Measurements from ENCODE around the gene ALOX15. TPM values are rescaled to one million over a fixed set of nuclear protein-coding genes. Genes with fewer than 3 reads are reported as not detected.

The ALOX15 gene
- total RNA-seq, 1 donor from 2014 or later: 4.9 TPM

GRCh38 chr17:4672055-4672630, 30.7 kb upstream of the ALOX15 start:
- no peak for TF ChIP-seq CTCF (conservative IDR thresholded peaks at IDR 0.05)
- no peak for DNase-seq (ENCODE audit: extremely low spot score, unreplicated experiment)
- Mint-ChIP-seq H3K4me3 (no peak overlapping the region), H3K27ac (no peak overlapping the region), H3K9me3 (no peaks in the 10 kb centered on the region), H3K36me3 (peaks cover 13% of the 10 kb centered on the region), H3K4me1 (ENCODE audit: unreplicated experiment) (no peaks in the 10 kb centered on the region), H3K27me3 (no peaks in the 10 kb centered on the region)

- no peak for TF ChIP-seq CTCF (conservative IDR thresholded peaks at IDR 0.05)
- no peaks in the 10 kb centered on the region for H3K4me1 Mint-ChIP-seq (ENCODE audit: unreplicated experiment)
- no peaks in the 10 kb centered on the region for H3K9me3 Mint-ChIP-seq
- peaks cover 5% of the 10 kb centered on the region for H3K27me3 Mint-ChIP-seq
- no peak for DNase-seq (ENCODE audit: extremely low spot score, unreplicated experiment)
- no peak overlapping the region for H3K4me3 Mint-ChIP-seq
- H3K27ac Mint-ChIP-seq: no peak overlapping the region
- H3K36me3 Mint-ChIP-seq: peaks cover 11% of the 10 kb centered on the region
These were observed 25.7 kb upstream of the ALOX15 start for GRCh38 chr17:4667166-4667565.

- no peak for TF ChIP-seq CTCF (conservative IDR thresholded peaks at IDR 0.05)
- no peak for DNase-seq (ENCODE audit: extremely low spot score, unreplicated experiment)
- H3K27me3 Mint-ChIP-seq: peaks cover 5% of the 10 kb centered on the region
- no peak overlapping the region for H3K27ac Mint-ChIP-seq
- H3K36me3 Mint-ChIP-seq: peaks cover 10% of the 10 kb centered on the region
- no peaks in the 10 kb centered on the region for H3K4me1 Mint-ChIP-seq (ENCODE audit: unreplicated experiment)
- H3K4me3 Mint-ChIP-seq: no peak overlapping the region
- no peaks in the 10 kb centered on the region for H3K9me3 Mint-ChIP-seq
These were observed 24.8 kb upstream of the ALOX15 start for GRCh38 chr17:4666296-4666695.

GRCh38 chr17:4665027-4665426, 23.5 kb upstream of the ALOX15 start:
- peaks cover 4% of the 10 kb centered on the region for H3K36me3 Mint-ChIP-seq
- H3K4me3 Mint-ChIP-seq: no peak overlapping the region
- no peak overlapping the region for H3K27ac Mint-ChIP-seq
- no peaks in the 10 kb centered on the region for H3K9me3 Mint-ChIP-seq
- no peak for DNase-seq (ENCODE audit: extremely low spot score, unreplicated experiment)
- no peak for TF ChIP-seq CTCF (conservative IDR thresholded peaks at IDR 0.05)
- peaks cover 5% of the 10 kb centered on the region for H3K27me3 Mint-ChIP-seq
- H3K4me1 Mint-ChIP-seq (ENCODE audit: unreplicated experiment): no peaks in the 10 kb centered on the region

GRCh38 chr17:4664230-4664629, 22.8 kb upstream of the ALOX15 start:
- DNase-seq (ENCODE audit: extremely low spot score, unreplicated experiment): no peak
- H3K4me3 Mint-ChIP-seq: no peak overlapping the region
- TF ChIP-seq CTCF (conservative IDR thresholded peaks at IDR 0.05): no peak
- peaks cover 5% of the 10 kb centered on the region for H3K27me3 Mint-ChIP-seq
- no peaks in the 10 kb centered on the region for H3K36me3 Mint-ChIP-seq
- H3K27ac Mint-ChIP-seq: no peak overlapping the region
- no peaks in the 10 kb centered on the region for H3K9me3 Mint-ChIP-seq
- no peaks in the 10 kb centered on the region for H3K4me1 Mint-ChIP-seq (ENCODE audit: unreplicated experiment)

GRCh38 chr17:4663711-4664110, 22.2 kb upstream of the ALOX15 start:
- Mint-ChIP-seq H3K4me1 (ENCODE audit: unreplicated experiment) (no peaks in the 10 kb centered on the region), H3K4me3 (no peak overlapping the region), H3K9me3 (no peaks in the 10 kb centered on the region), H3K27ac (no peak overlapping the region), H3K27me3 (peaks cover 5% of the 10 kb centered on the region), H3K36me3 (no peaks in the 10 kb centered on the region)
- TF ChIP-seq CTCF (conservative IDR thresholded peaks at IDR 0.05): no peak
- no peak for DNase-seq (ENCODE audit: extremely low spot score, unreplicated experiment)

Data from type B pancreatic cell (in vitro differentiated cells).